HG02981 (cell line): ENCODE results near the gene XRCC1.
A peak's percentile ranks its signal among the peaks of the same experiment; 100 is the strongest.
"Not testable (repeated sequence)": the region's sequence is repeated elsewhere in the genome, so short reads cannot be mapped to it uniquely, and the experiment has no call there.

ENCODE experiments used
- ATAC-seq: cut with Tn5 transposase; IDR thresholded peaks from one replicate; pipeline ENCODE4 v1.9.1; 2021; ENCODE audit warnings: mild to moderate bottlenecking, moderate library complexity; ENCODE audit not compliant: unreplicated experiment

XRCC1 gene

DNA sequence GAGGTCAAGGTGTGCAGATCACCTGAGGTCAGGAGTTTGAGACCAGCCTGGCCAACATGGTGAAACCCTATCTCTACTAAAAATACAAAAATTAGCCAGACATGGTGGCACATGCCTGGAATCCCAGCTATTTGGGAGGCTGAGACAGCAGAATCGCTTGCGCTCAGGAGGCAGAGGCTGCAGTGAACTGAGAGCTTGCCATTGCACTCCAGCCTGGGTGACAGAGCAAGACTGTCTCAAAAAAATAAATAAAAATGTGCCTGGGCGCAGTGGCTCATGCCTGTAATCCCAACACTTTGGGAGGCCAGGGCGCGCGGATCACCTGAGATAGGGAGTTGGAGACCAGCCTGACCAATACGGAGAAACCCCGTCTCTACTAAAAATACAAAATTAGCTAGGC lies 51.6 kb downstream of the XRCC1 start:
- not testable (repeated sequence) for ATAC-seq

DNA sequence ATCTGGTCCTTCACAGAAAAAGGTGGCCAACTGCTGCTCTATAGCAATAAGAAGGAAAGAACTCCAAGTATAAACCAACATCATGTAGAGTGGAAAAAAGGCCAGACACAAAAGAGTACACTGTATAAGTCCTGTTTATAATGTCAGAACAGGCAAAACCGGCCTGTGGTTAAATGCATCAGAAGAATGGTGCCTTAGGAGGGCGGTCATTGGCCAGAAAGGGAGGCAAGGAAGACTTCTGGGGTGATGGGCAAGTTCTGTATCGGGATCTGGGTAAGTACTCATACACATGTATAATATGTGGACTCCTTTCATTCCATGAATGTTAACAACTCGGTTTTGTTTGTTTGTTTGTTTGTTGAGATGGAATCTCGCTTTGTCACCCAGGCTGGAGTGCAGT lies 52.4 kb downstream of the XRCC1 start:
- ATAC-seq: no peak

DNA sequence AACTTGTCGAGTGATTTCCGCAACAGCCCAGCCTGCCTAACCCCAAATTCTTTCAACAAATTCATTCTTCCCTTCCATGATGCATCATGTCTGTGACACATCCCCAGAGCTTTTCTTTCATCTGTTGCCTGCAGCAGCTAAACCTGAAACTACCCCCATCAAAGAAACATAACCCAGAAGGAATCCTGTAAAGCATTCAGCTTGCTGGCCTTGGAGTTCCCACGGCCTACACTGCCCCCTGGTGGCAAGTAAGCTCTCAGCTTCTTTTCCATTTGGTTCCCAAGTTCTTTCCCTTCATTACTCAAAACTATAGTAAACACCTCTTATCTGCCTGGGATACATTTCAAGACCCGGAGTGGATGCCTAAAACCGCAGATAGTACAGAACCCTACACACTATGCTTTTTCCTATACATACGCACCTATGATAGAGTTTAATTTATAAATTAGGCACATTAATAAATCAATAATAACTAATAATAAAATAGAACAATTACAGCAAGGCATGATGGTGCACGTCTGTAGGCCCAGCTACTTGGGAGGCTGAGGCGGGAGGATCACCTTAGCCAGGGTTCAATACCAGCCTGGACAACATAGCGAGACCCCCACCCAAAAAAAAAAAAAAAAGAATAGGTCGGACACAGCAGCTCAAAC lies 55.8 kb downstream of the XRCC1 start:
- no peak for ATAC-seq

DNA sequence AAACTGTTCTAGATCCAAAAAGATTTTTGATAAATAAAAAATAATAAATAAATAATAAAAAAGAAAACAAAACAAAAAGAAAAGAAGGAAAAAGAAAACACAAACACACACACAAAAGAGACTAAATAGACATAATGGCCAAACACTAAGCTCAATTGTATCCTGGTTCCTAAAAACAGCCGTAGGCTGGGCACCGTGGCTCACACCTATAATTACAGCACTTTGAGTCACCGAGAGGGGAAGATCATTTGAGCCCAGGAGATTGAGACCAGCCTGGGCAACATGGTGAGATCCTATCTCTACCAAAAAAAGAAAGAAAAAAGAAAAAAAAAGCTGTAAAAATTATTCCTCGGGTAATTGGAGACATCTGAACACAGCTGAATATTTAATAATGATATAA lies 57.3 kb downstream of the XRCC1 start:
- no peak for ATAC-seq

DNA sequence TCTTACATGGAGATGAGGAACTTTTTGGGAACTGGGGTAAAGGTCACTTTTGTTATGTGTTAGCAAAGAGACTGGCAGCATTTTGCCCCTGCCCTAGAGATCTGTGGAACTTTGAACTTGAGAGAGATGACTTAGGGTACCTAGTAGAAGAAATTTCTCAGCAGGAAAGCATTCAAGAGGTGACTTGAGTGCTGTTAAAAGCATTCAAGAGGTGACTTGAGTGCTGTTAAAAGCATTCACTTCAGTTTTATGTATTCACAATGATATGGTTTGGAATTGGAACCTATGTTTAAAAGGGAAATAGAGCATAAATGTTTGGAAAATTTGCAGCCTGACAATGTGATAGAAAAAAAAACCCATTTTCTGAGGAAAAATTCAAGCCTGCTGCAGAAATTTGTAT lies 62.9 kb downstream of the XRCC1 start:
- ATAC-seq: not testable (repeated sequence)

DNA sequence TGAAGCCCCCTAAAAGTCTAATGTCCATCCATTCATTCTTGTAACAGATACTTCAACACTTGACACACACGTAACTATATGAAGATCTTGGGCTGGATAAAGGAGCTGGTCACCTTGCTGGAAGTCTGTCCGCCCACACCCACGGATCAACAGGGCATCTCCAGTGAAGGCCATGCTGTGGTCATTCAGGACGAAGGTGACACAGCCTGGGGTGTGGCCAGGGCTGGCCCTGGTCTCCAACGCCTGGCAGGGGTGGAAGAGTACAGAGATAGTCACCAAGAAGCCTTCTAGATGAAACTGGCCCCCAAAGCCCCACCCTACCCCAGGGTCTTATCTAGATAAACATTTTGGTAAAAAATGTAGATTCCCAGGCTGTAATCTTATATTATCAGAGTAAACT lies 64.0 kb downstream of the XRCC1 start:
- no peak for ATAC-seq

DNA sequence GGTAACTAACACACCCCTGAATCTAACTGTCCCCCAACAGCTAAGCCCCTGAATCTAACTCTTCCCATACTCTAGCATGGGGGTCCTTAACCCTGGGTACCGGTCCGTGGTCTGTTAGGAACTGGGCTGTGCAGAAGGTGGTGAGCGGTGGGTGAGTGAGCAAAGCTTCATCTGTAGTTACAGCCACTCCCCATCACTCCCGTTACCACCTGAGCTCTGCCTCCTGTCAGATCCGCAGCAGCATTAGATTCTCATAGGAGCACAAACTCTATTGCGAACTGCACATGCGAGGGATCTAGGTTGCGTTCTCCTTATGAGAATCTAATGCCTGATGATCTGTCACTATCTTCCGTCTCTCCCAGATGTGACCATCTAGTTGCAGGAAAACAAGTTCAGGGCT lies 64.6 kb downstream of the XRCC1 start:
- ATAC-seq: no peak

DNA sequence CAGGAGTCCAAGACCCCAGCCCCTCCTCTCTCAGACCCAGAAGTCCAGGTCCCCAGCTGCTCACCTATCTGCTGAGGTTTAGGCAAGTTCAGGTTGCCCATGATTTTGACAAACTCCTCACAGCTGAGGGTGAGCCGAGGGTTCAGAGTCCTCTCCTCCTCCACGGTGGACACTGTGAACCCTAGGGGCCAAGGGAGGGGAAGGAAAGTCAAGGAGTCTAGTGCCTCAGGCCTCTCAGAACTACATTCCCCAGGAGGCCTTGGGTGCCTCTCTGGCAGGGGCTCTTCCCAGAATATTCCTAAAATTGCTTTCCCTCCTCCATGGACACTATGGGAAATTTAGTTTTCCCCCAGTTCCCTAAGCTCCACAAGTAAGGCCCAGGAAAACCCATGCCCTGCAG lies 67.4 kb downstream of the XRCC1 start:
- no peak for ATAC-seq

DNA sequence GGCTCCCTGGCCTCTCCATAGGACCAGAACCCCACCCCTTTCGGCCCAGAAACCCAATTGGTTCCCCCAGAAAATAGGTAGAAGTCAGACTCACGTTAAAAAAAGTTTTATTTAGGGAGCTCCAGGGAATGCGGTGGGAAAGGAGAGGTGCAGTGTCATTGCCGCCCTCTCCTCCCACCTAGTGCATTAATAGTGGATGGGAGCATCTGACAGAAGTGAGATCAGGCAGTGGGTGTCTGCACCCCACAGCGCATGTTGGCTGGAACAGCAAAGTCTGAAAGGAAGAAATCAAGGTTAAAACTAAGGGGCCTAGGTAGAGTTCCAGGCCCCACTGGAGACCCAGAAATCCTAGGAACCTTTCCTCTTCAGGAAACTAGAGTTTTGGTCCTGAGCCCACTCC lies 68.7 kb downstream of the XRCC1 start:
- ATAC-seq: no peak

DNA sequence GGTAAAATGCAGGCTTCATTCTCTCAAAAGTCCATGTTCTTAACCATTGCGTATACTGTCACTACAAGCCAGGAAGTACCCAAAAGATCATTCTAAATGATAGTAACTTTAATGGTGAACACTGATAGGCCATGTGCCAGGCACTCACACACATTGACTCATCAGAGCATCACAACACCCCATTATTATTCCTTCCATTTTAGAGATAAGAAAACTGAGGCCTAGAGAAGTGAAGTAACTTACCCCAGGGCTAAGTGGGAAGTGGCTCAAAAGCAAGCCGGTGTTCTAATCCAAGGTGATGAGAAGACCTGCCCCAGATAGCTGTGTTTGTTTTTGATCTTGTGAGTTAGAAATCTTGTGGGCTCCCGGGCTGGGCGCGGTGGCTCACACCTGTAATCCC lies 69.4 kb downstream of the XRCC1 start:
- no peak for ATAC-seq

DNA sequence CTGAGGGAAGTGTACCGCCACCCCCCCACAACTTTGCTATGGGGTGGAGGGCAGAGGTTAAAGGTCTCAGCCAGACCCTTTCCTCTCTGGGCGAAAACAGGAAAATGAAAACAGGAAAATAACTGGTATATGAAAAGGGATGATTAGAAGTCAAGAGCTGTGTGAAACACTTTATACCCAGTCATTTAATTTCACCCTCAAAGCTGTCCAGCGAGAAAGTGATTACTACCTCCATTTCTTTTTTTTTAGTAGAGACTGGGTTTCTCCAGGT lies 70.2 kb downstream of the XRCC1 start:
- ATAC-seq: no peak

DNA sequence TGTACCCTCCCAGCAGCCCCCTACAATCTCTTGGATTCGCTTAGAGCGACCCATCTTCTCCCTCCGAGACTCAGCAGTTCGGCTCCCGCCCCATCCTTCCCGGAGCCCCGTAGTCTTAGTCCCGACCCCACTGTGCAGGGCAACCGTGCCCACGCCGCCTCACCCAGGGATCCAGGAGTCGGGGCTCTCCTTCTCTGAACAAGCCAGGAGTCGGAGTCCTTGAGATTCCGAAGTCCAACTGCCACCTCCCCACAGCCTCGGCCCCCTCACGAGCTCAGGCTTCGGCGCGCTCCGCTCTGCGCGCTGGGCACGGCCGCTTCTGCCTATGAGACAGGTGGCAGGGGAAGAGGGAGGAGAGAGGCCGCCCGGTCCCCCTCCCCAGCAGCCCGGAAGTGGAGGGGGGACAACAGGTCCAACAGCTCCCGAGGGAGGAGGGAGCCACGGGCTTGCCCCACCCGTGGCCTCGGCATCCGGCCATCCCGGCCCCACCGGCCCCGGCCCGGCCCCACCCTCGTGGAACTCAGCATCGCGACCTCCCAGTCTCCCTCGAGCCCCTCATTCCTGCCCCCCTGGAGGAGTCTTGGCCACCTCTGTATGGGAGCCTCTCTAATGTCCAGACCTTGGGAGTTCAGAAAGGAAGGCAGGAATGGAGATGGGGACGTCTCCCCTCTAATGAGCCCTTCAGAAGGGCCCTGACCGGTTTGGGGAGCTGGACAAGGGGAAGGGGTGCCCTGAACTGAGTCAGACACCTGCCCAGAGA lies 70.7 kb downstream of the XRCC1 start, which contains the start of gene PHLDB3:
TSS of gene PHLDB3 (minus strand) at position 321 of the 760 bp plus-strand sequence. CDS start 628 bp downstream, outside the sequence.
- ATAC-seq: peak; percentile 8

DNA sequence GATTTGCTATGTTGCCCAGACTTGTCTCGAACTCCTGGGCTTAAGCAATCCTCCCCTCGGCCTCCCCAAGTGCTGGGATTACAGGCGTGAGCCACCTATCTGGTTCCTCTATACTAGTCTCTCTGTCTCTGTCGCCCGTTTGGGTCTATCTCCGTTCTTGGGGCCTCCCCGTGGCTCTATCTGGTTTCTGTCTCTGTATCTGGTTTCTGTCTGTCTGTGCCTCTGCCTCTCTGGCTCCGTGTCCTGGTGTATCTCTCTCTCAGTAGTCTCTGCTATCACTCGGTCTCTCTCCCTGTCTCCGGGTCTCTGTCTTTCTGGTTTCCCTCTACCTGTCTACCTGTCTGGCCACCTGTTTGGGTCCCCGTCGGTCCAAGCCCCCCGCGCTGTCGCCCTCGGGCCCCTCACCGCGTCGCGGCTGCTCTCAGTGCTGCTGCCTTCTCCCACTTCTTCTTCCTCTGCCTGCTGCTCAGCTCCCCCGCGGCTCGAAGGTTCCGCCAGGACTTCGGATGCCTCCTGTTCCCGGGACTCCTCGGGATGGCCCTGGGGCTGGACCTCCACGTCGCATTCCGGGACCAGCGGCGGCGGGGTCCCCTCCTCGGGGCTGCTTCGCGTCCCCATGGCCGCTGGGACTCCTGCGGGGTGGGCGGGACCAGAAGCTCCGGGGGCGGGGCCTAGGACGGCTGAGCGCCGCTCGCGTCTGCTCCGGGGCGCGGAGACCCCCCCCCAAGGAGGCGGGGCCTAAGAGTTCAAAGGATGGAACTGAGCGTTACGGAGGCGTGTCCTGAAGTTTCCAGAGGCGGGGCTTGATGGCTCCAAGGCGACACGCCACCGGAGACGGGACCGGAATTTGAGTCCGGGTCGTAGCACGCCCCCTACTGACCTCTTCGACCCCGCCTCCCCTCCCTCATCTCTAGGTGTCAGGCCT lies 71.6 kb downstream of the XRCC1 start:
- ATAC-seq: peak; percentile 91

DNA sequence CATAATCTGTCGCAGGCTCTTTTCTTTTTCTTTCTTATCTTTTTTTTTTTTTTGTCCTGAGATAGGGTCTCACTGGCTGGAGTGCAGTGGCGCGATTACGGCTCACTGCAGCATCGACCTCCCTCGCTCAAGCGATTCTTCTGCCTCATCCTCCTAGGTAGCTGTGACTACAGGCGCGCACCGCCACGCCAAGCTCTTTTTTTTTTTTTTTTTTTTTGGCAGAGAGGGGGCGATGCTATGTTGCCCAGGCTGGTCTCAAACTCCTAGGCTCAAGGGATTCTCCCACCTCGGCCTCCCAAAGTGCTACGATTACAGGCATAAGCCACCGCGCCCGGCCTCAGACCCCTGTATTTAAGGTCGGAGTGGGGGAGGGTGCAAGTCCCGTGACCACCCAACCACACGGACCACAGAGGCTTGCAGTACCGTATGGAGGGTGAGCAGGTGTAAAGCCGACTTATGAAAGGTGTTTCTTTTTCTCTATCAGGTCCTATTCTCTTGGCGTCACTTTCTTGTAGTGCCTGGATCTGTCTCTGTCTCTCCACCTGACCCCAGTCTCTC lies 72.8 kb downstream of the XRCC1 start:
- no peak for ATAC-seq

DNA sequence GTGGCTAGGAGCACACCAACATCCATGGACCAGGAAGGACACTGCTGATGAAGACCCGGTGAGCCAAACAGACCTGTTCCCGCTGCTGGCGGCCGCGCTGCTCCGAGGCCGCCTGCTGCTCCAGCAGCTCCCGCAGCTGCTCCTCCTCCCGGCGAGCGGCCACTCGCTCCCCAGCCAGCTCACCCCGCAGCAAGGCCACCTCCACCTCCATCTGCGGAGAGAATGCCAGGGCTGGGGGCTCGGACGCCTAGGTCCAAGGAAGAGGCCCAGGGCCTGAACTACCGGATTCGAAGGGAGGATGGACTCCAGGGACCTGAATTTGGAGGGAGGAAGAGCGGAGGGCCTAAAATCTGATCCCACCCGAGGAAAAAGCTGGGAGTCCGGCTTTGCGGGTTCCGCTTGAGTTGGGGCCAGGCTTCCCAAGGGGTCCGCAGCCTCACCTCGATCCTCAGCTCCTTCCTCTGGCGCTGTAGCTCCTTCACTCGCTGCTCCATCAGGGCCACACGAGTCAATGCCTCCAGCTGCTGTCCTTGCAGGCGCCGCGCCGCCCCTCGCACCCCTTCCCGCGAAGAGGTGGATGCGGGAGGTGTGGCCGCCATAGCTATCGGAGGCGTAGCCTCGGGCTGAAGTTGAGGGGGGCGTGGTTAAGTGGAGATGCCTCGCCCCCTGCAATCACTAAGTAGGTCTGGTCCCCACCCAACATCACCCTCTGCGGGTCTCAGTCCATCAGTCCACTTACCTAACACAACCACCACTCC lies 73.5 kb downstream of the XRCC1 start:
- no peak for ATAC-seq

DNA sequence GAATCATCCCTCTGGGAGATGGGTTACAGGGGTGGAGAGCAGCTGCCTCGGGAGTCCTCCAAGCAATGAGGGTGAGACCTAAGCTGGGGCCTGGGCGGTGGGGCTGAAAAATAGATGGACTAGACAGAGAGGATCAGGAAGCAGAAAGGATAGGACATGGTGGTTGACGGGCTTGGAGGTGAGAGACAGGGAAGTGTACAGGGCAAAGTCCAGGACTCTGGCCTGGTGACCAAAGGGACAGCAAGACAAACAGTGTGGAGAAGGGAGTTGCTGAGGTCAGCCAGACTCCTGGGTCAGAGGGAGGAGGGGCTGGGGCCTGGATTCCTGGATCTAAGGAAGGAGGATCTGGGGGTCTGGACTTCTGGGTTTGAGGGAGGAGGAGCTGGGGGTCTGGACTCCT lies 76.3 kb downstream of the XRCC1 start:
- no peak for ATAC-seq

DNA sequence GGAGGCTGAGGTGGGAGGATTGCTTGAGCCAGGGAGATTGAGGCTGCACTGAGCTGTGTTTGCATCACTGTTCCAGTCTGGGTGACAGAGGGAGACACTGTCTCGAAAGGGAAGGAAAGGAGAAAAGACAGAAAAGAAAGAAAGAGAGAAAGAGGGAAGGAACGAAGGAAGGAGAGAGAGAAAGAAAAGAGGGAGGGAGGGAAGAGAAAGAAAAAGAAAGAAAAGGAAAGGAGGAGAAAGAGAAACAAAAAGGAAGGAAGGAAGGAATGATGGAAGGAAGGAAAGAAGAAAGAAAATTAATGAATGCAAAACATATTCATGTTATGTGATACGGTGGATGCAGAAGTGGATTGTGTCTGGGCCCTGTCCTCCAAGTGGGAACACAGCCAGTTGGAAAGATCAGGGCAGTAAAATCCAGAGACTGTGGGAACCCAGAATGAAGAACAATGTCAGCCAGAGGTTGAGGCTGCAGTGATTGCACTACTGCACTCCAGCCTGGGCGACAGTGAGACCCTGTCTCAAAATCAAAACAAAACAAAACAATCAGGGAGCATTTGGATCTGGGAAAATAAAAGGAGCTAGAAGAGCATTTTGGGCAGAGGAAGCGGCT lies 77.0 kb downstream of the XRCC1 start:
- no peak for ATAC-seq

DNA sequence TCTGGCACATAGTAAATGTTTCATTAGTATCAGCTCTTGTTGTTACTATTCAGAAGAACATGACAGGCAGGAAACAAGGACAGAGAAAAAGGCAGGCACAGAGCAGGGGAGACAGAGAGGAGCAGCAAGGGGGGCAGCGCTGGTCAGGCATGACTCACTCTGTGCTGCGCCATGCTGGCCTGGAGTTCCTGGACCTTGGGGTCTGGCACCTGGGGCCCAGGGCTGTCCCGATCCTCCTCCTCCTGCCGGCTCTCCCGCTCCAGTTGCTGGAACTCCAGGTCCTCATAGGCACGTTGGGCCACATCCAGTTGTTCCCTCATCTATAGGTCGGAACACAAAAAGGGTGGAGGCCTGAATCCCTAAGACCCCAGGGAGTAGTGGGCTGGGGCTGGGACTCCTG lies 78.4 kb downstream of the XRCC1 start:
- ATAC-seq: no peak

DNA sequence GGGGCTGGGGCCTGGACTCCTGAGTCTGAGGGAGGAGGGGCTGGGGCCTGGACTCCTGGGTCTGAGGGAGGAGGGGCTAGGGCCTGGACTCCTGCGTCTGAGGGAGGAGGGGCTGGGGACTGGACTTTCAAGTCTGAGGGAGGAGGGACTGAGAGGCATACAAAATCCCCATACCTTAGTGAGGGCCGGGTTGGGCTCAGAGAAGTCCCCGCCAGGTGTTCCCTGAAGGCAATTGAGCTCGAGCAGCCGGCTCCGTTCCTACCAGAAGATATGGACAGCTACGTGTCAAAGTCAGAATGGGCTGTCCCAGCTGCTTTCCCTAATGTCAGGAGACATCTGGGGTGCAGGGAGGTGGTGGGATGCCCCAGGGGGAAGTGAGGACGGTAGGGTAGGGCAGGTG lies 80.2 kb downstream of the XRCC1 start:
- no peak for ATAC-seq
